ENCODE results near the gene NXPE1. TPM values are rescaled to one million over a fixed set of nuclear protein-coding genes. Genes with fewer than 3 reads are reported as not detected.

Gene NXPE1
- total and polyA plus RNA-seq, 4 experiments from 2014 or later, result not detected

DNA sequence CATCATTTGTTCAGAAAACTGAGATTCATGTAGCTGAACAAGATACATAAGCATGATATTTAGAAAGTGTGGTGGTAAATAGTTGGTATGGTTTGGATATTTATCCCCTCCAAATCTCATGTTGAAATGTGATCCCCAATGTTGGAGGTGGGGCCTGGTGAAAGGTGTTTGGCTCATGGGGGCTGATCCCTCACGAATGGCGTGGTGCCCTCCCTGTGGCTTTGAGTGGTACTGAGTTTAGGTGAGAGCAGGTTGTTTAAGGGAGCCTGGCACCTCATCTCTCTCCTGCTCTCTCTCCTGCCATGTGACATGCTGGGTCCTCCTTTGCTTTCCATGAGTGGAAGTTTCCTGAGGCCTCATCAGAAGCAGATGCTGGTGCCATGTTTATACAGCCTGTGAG is 48.1 kb downstream of the NXPE1 start:
- Histone ChIP-seq H3K27me3 (ENCODE audit: insufficient read depth, low read length) (no peaks in the 10 kb centered on the region), H3K9me3 (ENCODE audit: control insufficient read depth in 1 of 2, low read length in 2 of 2) (no peaks in the 10 kb centered on the region), H3K4me1 (ENCODE audit: insufficient read depth, low read length) (no peaks in the 10 kb centered on the region), H3K36me3 (ENCODE audit: insufficient read depth, low read length) (no peaks in the 10 kb centered on the region), H3K4me3 (ENCODE audit: low read length in 2 of 2) (no peak overlapping the region), H3K27ac (ENCODE audit: low read depth, low read length) (no peak overlapping the region)
- ChIA-PET CTCF (ENCODE audit: partially characterized antibody) (no interaction called here), POLR2A (ENCODE audit: partially characterized antibody) (no interaction called here)
- Mint-ChIP-seq H3K9me3 (peaks cover 0 to 6% (median 1%) of the 10 kb centered on the region in 8 donors), H3K27me3 (peaks cover 3 to 4% of the 10 kb centered on the region in 2 donors), H3K4me1 (no peaks in the 10 kb centered on the region), H3K36me3 (no peaks in the 10 kb centered on the region), H3K27ac (no peak overlapping the region), H3K4me3 (no peak overlapping the region)
- intact Hi-C loops (cut with micrococcal nuclease), result no loop called here
- DNase-seq, result no peak

DNA sequence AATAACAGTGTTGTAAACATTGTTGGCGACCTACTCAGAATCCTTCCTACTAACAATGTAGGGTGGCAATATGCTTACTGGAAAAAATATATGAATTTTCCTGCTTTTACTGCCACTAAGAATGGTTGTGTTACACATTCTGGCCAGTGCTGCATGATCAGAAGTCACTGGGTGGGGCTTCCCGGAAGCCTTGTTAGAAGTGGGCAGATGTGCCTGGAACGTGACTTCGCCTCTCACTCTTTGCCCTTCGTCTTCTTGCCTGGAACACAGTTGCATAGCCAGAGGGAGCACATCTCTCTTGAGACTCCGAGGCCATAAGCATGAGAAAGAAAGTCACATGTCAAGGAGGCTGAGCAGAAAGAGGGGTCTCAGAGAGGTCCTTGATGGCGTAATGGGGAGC is 48.6 kb downstream of the NXPE1 start:
- no peaks in the 10 kb centered on the region for H3K4me1 ChIP-seq (ENCODE audit: insufficient read depth, low read length)
- H3K27me3 ChIP-seq (ENCODE audit: insufficient read depth, low read length), result no peaks in the 10 kb centered on the region
- ChIA-PET POLR2A (ENCODE audit: partially characterized antibody) (no interaction called here), CTCF (ENCODE audit: partially characterized antibody) (no interaction called here)
- H3K27ac ChIP-seq (ENCODE audit: low read depth, low read length), result no peak overlapping the region
- H3K9me3 ChIP-seq (ENCODE audit: control insufficient read depth in 1 of 2, low read length in 2 of 2), result no peaks in the 10 kb centered on the region
- H3K4me3 ChIP-seq (ENCODE audit: low read length in 2 of 2), result no peak overlapping the region
- intact Hi-C loops (cut with micrococcal nuclease), result no loop called here
- no peaks in the 10 kb centered on the region for H3K36me3 ChIP-seq (ENCODE audit: insufficient read depth, low read length)
- Mint-ChIP-seq H3K4me1 (no peaks in the 10 kb centered on the region), H3K36me3 (no peaks in the 10 kb centered on the region), H3K9me3 (peaks cover 0 to 9% (median 4%) of the 10 kb centered on the region in 8 donors), H3K27ac (no peak overlapping the region), H3K4me3 (no peak overlapping the region), H3K27me3 (peaks cover 3 to 8% of the 10 kb centered on the region in 2 donors)
- no peak for DNase-seq

DNA sequence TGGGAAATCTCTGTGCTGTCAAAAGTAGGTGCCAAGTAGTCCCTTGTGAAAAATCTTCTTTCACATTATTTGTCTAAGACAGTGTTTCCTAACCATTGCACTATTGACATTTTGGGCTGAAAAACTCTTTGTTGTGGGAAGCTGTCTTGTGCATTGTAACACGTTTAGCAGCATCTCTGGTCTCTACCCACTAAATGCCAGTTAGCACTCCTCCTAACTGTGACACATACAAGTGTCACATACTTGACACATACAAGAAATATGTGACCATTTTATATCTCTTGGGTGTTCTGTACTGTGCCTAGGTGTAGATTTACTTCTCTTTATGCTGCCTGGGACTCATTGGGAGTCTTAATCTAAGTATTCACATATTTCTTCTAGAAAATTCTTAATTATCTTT is 57.8 kb downstream of the NXPE1 start:
- intact Hi-C loops (cut with micrococcal nuclease), result no loop called here
- Histone ChIP-seq H3K4me1 (ENCODE audit: insufficient read depth, low read length) (no peaks in the 10 kb centered on the region), H3K27ac (ENCODE audit: low read depth, low read length) (no peak overlapping the region), H3K4me3 (ENCODE audit: low read length in 2 of 2) (no peak overlapping the region), H3K9me3 (ENCODE audit: control insufficient read depth in 1 of 2, low read length in 2 of 2) (no peaks in the 10 kb centered on the region), H3K27me3 (ENCODE audit: insufficient read depth, low read length) (no peaks in the 10 kb centered on the region), H3K36me3 (ENCODE audit: insufficient read depth, low read length) (no peaks in the 10 kb centered on the region)
- no peak for DNase-seq
- H3K4me3 Mint-ChIP-seq, result no peak overlapping the region
- H3K27me3 Mint-ChIP-seq, result peaks cover 7 to 19% of the 10 kb centered on the region in 2 donors
- H3K4me1 Mint-ChIP-seq, result no peaks in the 10 kb centered on the region
- no peak overlapping the region for H3K27ac Mint-ChIP-seq
- H3K36me3 Mint-ChIP-seq, result peaks cover 0 to 12% of the 10 kb centered on the region in 2 donors
- H3K9me3 Mint-ChIP-seq, result peaks cover 3 to 21% (median 10%) of the 10 kb centered on the region in 8 donors
- POLR2A ChIA-PET (ENCODE audit: partially characterized antibody), result no interaction called here
- CTCF ChIA-PET (ENCODE audit: partially characterized antibody), result no interaction called here

DNA sequence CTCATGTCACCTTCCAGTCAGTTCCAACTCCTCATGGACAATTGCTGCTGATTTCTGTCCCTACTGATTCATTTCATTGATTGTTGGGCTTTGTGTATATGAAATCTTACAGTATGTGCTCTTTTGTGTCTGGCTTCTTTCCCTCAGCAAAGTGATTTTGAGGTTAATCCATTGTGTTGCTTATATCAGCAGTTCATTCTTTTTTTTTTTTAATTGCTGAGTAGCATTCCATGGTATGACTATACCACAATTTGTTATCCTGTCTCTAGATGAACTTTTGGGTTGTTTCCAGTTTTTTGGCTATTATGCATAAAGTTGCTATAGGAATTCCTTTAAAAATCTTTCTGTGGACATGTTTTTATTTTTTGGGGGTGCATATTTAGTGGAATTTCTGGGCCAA is 59.9 kb downstream of the NXPE1 start:
- H3K36me3 Mint-ChIP-seq, result peaks cover 0 to 12% of the 10 kb centered on the region in 2 donors
- H3K9me3 Mint-ChIP-seq, result peaks cover 0 to 5% (median 0%) of the 10 kb centered on the region in 8 donors
- Histone ChIP-seq H3K36me3 (ENCODE audit: insufficient read depth, low read length) (no peaks in the 10 kb centered on the region), H3K4me1 (ENCODE audit: insufficient read depth, low read length) (no peaks in the 10 kb centered on the region), H3K27ac (ENCODE audit: low read depth, low read length) (no peak overlapping the region), H3K4me3 (ENCODE audit: low read length in 2 of 2) (no peak overlapping the region), H3K9me3 (ENCODE audit: control insufficient read depth in 1 of 2, low read length in 2 of 2) (no peaks in the 10 kb centered on the region), H3K27me3 (ENCODE audit: insufficient read depth, low read length) (no peaks in the 10 kb centered on the region)
- H3K27me3 Mint-ChIP-seq, result peaks cover 7 to 11% of the 10 kb centered on the region in 2 donors
- intact Hi-C loops (cut with micrococcal nuclease), result no loop called here
- H3K27ac Mint-ChIP-seq, result no peak overlapping the region
- no peaks in the 10 kb centered on the region for H3K4me1 Mint-ChIP-seq
- no peak for DNase-seq
- H3K4me3 Mint-ChIP-seq, result no peak overlapping the region
- ChIA-PET CTCF (ENCODE audit: partially characterized antibody) (no interaction called here), POLR2A (ENCODE audit: partially characterized antibody) (no interaction called here)

DNA sequence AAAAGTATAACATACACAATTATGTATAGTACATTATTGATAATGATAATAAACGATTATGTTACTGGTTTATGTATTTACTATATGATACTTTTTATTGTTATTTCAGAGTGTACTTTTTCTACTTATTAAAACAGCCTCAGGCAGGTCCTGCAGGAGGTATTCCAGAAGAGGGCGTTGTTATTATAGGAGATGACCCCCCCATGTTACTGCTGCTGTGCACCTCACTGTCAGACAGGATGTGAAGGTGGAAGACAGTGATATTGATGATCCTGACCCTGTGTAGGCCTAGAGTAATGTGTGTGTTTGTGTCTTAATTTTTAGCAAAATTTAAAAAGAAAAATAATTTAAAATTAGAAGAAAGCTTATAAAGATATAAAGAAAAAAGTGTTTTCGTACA is 62.8 kb downstream of the NXPE1 start:
- no peaks in the 10 kb centered on the region for H3K27me3 ChIP-seq (ENCODE audit: insufficient read depth, low read length)
- ChIA-PET CTCF (ENCODE audit: partially characterized antibody) (no interaction called here), POLR2A (ENCODE audit: partially characterized antibody) (no interaction called here)
- intact Hi-C loops (cut with micrococcal nuclease), result no loop called here
- H3K9me3 ChIP-seq (ENCODE audit: control insufficient read depth in 1 of 2, low read length in 2 of 2), result no peaks in the 10 kb centered on the region
- no peaks in the 10 kb centered on the region for H3K4me1 ChIP-seq (ENCODE audit: insufficient read depth, low read length)
- no peaks in the 10 kb centered on the region for H3K4me1 Mint-ChIP-seq
- H3K36me3 Mint-ChIP-seq, result peaks cover 0 to 6% of the 10 kb centered on the region in 2 donors
- no peak overlapping the region for H3K4me3 ChIP-seq (ENCODE audit: low read length in 2 of 2)
- no peak overlapping the region for H3K4me3 Mint-ChIP-seq
- peaks cover 2 to 7% of the 10 kb centered on the region in 2 donors for H3K27me3 Mint-ChIP-seq
- no peak overlapping the region for H3K27ac Mint-ChIP-seq
- no peak overlapping the region for H3K27ac ChIP-seq (ENCODE audit: low read depth, low read length)
- H3K9me3 Mint-ChIP-seq, result peaks cover 0 to 8% (median 5%) of the 10 kb centered on the region in 8 donors
- no peak for DNase-seq
- no peaks in the 10 kb centered on the region for H3K36me3 ChIP-seq (ENCODE audit: insufficient read depth, low read length)

DNA sequence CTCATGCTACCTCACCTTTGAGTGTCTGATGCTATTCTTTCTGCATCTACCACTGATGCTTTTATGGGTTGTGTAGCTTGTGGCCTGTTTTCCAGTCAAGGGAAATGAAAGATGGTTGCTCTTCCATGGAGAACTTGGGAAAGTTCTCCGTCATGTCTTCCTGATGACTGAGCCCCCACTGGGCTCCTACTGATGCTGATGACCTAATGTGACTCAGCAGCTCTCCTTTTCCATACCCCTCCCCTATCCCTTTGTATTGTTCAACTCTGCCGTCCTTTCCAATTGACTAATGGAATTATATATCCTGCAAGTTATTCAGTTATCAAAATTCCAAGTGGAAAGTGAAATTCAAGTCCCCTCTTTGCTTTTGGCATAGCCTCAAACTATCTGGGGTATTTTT is 75.8 kb downstream of the NXPE1 start:
- peaks cover 0 to 2% (median 0%) of the 10 kb centered on the region in 4 donors for H3K4me1 Mint-ChIP-seq
- no peak overlapping the region for H3K27ac ChIP-seq (ENCODE audit: low read depth, low read length)
- no peaks in the 10 kb centered on the region for H3K9me3 ChIP-seq (ENCODE audit: control insufficient read depth in 1 of 2, low read length in 2 of 2)
- H3K27me3 Mint-ChIP-seq, result no peaks in the 10 kb centered on the region
- no peaks in the 10 kb centered on the region for H3K27me3 ChIP-seq (ENCODE audit: insufficient read depth, low read length)
- peaks cover 0 to 10% of the 10 kb centered on the region in 2 donors for H3K36me3 Mint-ChIP-seq
- ChIA-PET CTCF (ENCODE audit: partially characterized antibody) (no interaction called here), POLR2A (ENCODE audit: partially characterized antibody) (no interaction called here)
- no peaks in the 10 kb centered on the region for H3K36me3 ChIP-seq (ENCODE audit: insufficient read depth, low read length)
- DNase-seq, result no peak
- intact Hi-C loops (cut with micrococcal nuclease), result no loop called here
- peaks cover 0 to 3% (median under 1%) of the 10 kb centered on the region in 8 donors for H3K9me3 Mint-ChIP-seq
- no peak overlapping the region for H3K4me3 ChIP-seq (ENCODE audit: low read length in 2 of 2)
- H3K27ac Mint-ChIP-seq, result no peak overlapping the region
- no peak overlapping the region for H3K4me3 Mint-ChIP-seq
- H3K4me1 ChIP-seq (ENCODE audit: insufficient read depth, low read length), result no peaks in the 10 kb centered on the region

DNA sequence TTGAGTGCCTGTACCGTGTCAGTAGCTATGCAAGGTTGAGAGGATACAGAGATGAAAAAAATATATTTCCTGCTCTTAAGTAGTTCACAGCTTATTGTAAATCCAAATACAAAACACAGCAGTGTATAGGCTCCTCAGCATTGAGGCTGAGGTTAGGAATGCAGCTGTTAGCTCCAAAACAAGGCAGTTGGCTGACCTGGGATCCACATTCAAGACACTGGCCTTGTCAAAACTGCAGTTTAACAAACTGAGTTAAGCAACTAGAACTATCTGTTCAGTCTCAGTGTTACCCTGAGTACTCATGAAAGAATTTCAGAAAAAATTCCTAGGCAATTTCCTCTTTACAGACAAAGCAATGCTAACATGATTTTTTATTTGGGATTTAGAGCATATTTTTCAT is 77.6 kb downstream of the NXPE1 start:
- Mint-ChIP-seq H3K27ac (no peak overlapping the region), H3K9me3 (no peaks in the 10 kb centered on the region), H3K27me3 (no peaks in the 10 kb centered on the region), H3K4me3 (no peak overlapping the region), H3K4me1 (peaks cover 0 to 2% (median 0%) of the 10 kb centered on the region in 4 donors), H3K36me3 (peaks cover 0 to 3% of the 10 kb centered on the region in 2 donors)
- H3K4me1 ChIP-seq (ENCODE audit: insufficient read depth, low read length), result no peaks in the 10 kb centered on the region
- intact Hi-C loops (cut with micrococcal nuclease), result no loop called here
- POLR2A ChIA-PET (ENCODE audit: partially characterized antibody), result no interaction called here
- H3K4me3 ChIP-seq (ENCODE audit: low read length in 2 of 2), result no peak overlapping the region
- no peak for DNase-seq
- H3K27me3 ChIP-seq (ENCODE audit: insufficient read depth, low read length), result no peaks in the 10 kb centered on the region
- CTCF ChIA-PET (ENCODE audit: partially characterized antibody), result no interaction called here
- no peaks in the 10 kb centered on the region for H3K36me3 ChIP-seq (ENCODE audit: insufficient read depth, low read length)
- no peak overlapping the region for H3K27ac ChIP-seq (ENCODE audit: low read depth, low read length)
- no peaks in the 10 kb centered on the region for H3K9me3 ChIP-seq (ENCODE audit: control insufficient read depth in 1 of 2, low read length in 2 of 2)

DNA sequence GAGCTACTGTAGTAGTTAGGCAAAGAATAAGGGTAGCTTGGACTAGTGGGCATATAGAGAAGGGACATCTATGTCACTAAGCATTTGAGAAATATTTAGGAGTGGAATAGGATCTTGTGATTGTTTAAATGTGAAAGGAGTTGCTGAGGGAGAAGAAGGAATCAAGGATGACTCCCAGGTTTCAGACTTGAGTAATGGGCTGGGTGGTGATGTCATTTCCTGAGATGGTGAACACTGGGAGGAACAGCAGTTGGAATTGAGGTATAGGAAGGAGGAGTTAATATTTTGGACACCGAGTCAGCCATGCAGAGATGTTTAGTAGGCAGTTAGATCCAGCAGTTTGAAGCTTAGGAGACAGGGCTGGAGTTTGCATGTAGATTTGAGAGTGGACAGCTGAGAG is 80.3 kb downstream of the NXPE1 start:
- no peak overlapping the region for H3K27ac ChIP-seq (ENCODE audit: low read depth, low read length)
- H3K27me3 ChIP-seq (ENCODE audit: insufficient read depth, low read length), result no peaks in the 10 kb centered on the region
- peaks cover 0 to 2% (median 0%) of the 10 kb centered on the region in 4 donors for H3K4me1 Mint-ChIP-seq
- no peaks in the 10 kb centered on the region for H3K4me1 ChIP-seq (ENCODE audit: insufficient read depth, low read length)
- H3K9me3 Mint-ChIP-seq, result peaks cover 0 to 2% (median 0%) of the 10 kb centered on the region in 8 donors
- H3K9me3 ChIP-seq (ENCODE audit: control insufficient read depth in 1 of 2, low read length in 2 of 2), result no peaks in the 10 kb centered on the region
- no peaks in the 10 kb centered on the region for H3K36me3 Mint-ChIP-seq
- H3K4me3 Mint-ChIP-seq, result no peak overlapping the region
- no peak overlapping the region for H3K4me3 ChIP-seq (ENCODE audit: low read length in 2 of 2)
- CTCF ChIA-PET (ENCODE audit: partially characterized antibody), result no interaction called here
- intact Hi-C loops (cut with micrococcal nuclease), result no loop called here
- H3K36me3 ChIP-seq (ENCODE audit: insufficient read depth, low read length), result no peaks in the 10 kb centered on the region
- peaks cover 0 to 4% of the 10 kb centered on the region in 2 donors for H3K27me3 Mint-ChIP-seq
- POLR2A ChIA-PET (ENCODE audit: partially characterized antibody), result no interaction called here
- H3K27ac Mint-ChIP-seq, result no peak overlapping the region
- no peak for DNase-seq

All from CD4-positive, alpha-beta memory T cell (primary cell).